HCT116 (cell line): ENCODE data around the gene FOXL2NB. TPM values are rescaled to one million over a fixed set of nuclear protein-coding genes. Genes with fewer than 3 reads are reported as not detected.

Experiments used
- ATAC-seq: fragments of 200-7000 bp; cut with Tn5 transposase; 2 replicates; pipeline ENCODE4 v1.9.1; 2020; ENCODE audit warnings: mild to moderate bottlenecking, moderate library complexity
- BruUV-seq: library from RNA; stranded (reverse); fragments of 400-500 nt; replicated peaks from 2 replicates; lab custom pipeline; 2021; lab: Mats Ljungman, UMichigan
- CTCF ChIA-PET: fragments of 300-600 bp; sonication (Branson Sonifier 250); formaldehyde crosslinking; loops from one replicate; lab custom pipeline; 2021; ENCODE audit warnings: antibody characterized with exemption; lab: Charles Lee
- POLR2A ChIA-PET: fragments of 300-600, 350-600 bp; sonication (Branson Sonifier 250); formaldehyde crosslinking; loops from one replicate; lab custom pipeline; 2021; ENCODE audit warnings: antibody characterized with exemption; lab: Charles Lee
- RAD21 ChIA-PET, 2 experiments: fragments of 300-600 bp; sonication (Branson Sonifier 250); formaldehyde crosslinking; loops; one replicate each; lab custom pipeline; 2023; ENCODE audit warnings: low total read pairs in 2 of 2; ENCODE audit not compliant: uncharacterized antibody in 2 of 2, unreplicated experiment in 2 of 2, low non-redundant PET in 1 of 2; lab: Charles Lee
- DNase-seq: peaks from one replicate; pipeline ENCODE4 v3.0.0-alpha.2; 2010; ENCODE audit warnings: low read depth, low spot score
- H2AFZ ChIP-seq: fragments of 200-600 bp; shearing (Covaris generic), sonication (generic); 2 replicates; pipeline ENCODE4 v1.6.1; 2017; ENCODE audit warnings: low read depth, mixed run types, mixed read lengths, antibody characterized with exemption, low read length; ENCODE audit not compliant: poor library complexity, severe bottlenecking
- H3K27ac ChIP-seq: 2 replicates; pipeline ENCODE4 v1.5.1; 2012; ENCODE audit warnings: low read depth, low read length
- H3K27me3 ChIP-seq: fragments of 200-600 bp; sonication (generic); 2 replicates; pipeline ENCODE4 v1.6.1; 2016; ENCODE audit warnings: mixed run types, low read length, mixed read lengths; ENCODE audit not compliant: insufficient read depth
- H3K36me3 ChIP-seq, 2 experiments: fragments of 200-500 bp in 1 of 2; fragments of 200-600 bp in 1 of 2; sonication (Bioruptor generic) in 1 of 2; sonication (generic) in 1 of 2; 2 replicates each; pipeline versions ENCODE4 v1.5.1 to v1.6.1; 2014 to 2016; ENCODE audit warnings: low read length in 2 of 2, inconsistent platforms in 1 of 2, mixed read lengths in 1 of 2, mixed run types in 1 of 2; ENCODE audit not compliant: insufficient read depth in 2 of 2, control insufficient read depth in 1 of 2
- H3K4me1 ChIP-seq, 2 experiments: fragments of 200-600 bp in 1 of 2; sonication (generic) in 1 of 2; 2 replicates each; pipeline versions ENCODE4 v1.5.1 to v1.6.1; 2012 to 2017; ENCODE audit warnings: low read length in 2 of 2, inconsistent platforms in 1 of 2, mild to moderate bottlenecking in 1 of 2, mixed read lengths in 1 of 2, mixed run types in 1 of 2, moderate library complexity in 1 of 2; ENCODE audit not compliant: insufficient read depth in 2 of 2, control insufficient read depth in 1 of 2
- H3K4me2 ChIP-seq: fragments of 200-600 bp; sonication (generic); 2 replicates; pipeline ENCODE4 v1.6.1; 2017; ENCODE audit warnings: mixed run types, low read length, mixed read lengths
- H3K4me3 ChIP-seq, 2 experiments: fragments of 200-600 bp in 1 of 2; sonication (generic) in 1 of 2; replicated peaks in 1 of 2; 2 replicates each; pipeline ENCODE4 v1.5.1; 2011 to 2016; ENCODE audit warnings: low read length in 2 of 2, control low read depth in 1 of 2, low read depth in 1 of 2, mild to moderate bottlenecking in 1 of 2, mixed read lengths in 1 of 2, mixed run types in 1 of 2
- H3K79me2 ChIP-seq: fragments of 200-600 bp; sonication (generic); 2 replicates; pipeline ENCODE4 v1.6.1; 2017; ENCODE audit warnings: mild to moderate bottlenecking, mixed run types, low read length, moderate library complexity, mixed read lengths; ENCODE audit not compliant: insufficient read depth
- H3K9ac ChIP-seq: fragments of 200-600 bp; sonication (generic); 2 replicates; pipeline ENCODE4 v1.6.1; 2016; ENCODE audit warnings: low read length, mixed read lengths
- H3K9me2 ChIP-seq: fragments of 200-600 bp; sonication (generic), shearing (Covaris generic); 2 replicates; pipeline ENCODE4 v1.6.1; 2017; ENCODE audit warnings: mixed run types, mild to moderate bottlenecking, moderate library complexity; ENCODE audit not compliant: insufficient read depth
- H3K9me3 ChIP-seq, 2 experiments: fragments of 200-500 bp in 1 of 2; fragments of 200-600 bp in 1 of 2; sonication (Bioruptor generic) in 1 of 2; sonication (generic) in 1 of 2; 2 replicates each; pipeline ENCODE4 v1.6.1; 2014 to 2017; ENCODE audit warnings: low read length in 2 of 2, mixed read lengths in 2 of 2, inconsistent platforms in 1 of 2, low read depth in 1 of 2, mild to moderate bottlenecking in 1 of 2, mixed run types in 1 of 2, moderate library complexity in 1 of 2; ENCODE audit not compliant: control insufficient read depth in 1 of 2, insufficient read depth in 1 of 2
- H4K20me1 ChIP-seq: fragments of 200-600 bp; sonication (generic), shearing (Covaris generic); 2 replicates; pipeline ENCODE4 v1.6.1; 2017; ENCODE audit warnings: mixed run types, mild to moderate bottlenecking, moderate library complexity; ENCODE audit not compliant: insufficient read depth
- FOSL1 ChIP-seq: IDR thresholded peaks from 2 replicates; pipeline ENCODE4 v1.6.1; 2012; ENCODE audit warnings: low read depth
- MAX ChIP-seq: IDR thresholded peaks from 2 replicates; pipeline ENCODE4 v1.6.1; 2012
- REST ChIP-seq: IDR thresholded peaks from 2 replicates; pipeline ENCODE4 v1.6.1; 2012; ENCODE audit warnings: low read depth
- TCF7L2 ChIP-seq: IDR thresholded peaks from 2 replicates; pipeline ENCODE4 v1.7.0; 2011; ENCODE audit warnings: borderline replicate concordance, inconsistent platforms; ENCODE audit not compliant: insufficient read depth, insufficient read length; ENCODE audit errors: extremely low read depth
- YY1 ChIP-seq: IDR thresholded peaks from 2 replicates; pipeline ENCODE4 v1.6.1; 2011; ENCODE audit warnings: low read length, low read depth, moderate library complexity, mild to moderate bottlenecking; ENCODE audit not compliant: insufficient replicate concordance; ENCODE audit errors: extremely low read depth
- ZBTB33 ChIP-seq: IDR thresholded peaks from 2 replicates; pipeline ENCODE4 v1.6.1; 2011; ENCODE audit warnings: mild to moderate bottlenecking, low read length, moderate library complexity; ENCODE audit not compliant: insufficient replicate concordance; ENCODE audit errors: extremely low read depth
- intact Hi-C: fragments of 100-400 bp; cut with micrococcal nuclease; formaldehyde crosslinking; loops from 2 replicates; pipeline ENCODE4 v1.10.0; 2022
- total RNA-seq: library from RNA; stranded (reverse); gene quantifications from one replicate; pipeline ENCODE4 v1.2.1, GENCODE V29; 2021; ENCODE audit not compliant: unreplicated experiment

Gene FOXL2NB
- total RNA-seq, 1 experiment from 2014 or later = 0.93 TPM

GRCh38 chr3:138972941-138973340, 25.9 kb downstream of the FOXL2NB start:
- TF ChIP-seq YY1 (no peak), FOSL1 (no peak), ZBTB33 (no peak), MAX (no peak), TCF7L2 (no peak)
- ChIA-PET CTCF (interaction anchor here (0.7 to 1.3 kb wide), 2 partner anchors 8 to 37 kb away, joined by 3 to 4 read pairs; no protein-coding TSS in a partner anchor), RAD21 (no interaction called here)

GRCh38 chr3:138974462-138974861, 27.4 kb downstream of the FOXL2NB start:
- intact Hi-C loops = no loop called here
- no peak overlapping the region for H3K4me2 ChIP-seq
- H3K79me2 ChIP-seq = no peaks in the 10 kb centered on the region
- no peak for DNase-seq
- H3K27me3 ChIP-seq = no peaks in the 10 kb centered on the region
- no TSS peak for BruUV-seq
- ChIA-PET POLR2A (interaction anchor here (0.8 kb wide), 1 partner anchor 21 kb away, joined by 5 read pairs; no protein-coding TSS in a partner anchor), RAD21 (no interaction called here), CTCF (interaction anchor here (1.2 kb wide), 1 partner anchor 59 kb away, joined by 5 read pairs; no protein-coding TSS in a partner anchor)
- no peaks in the 10 kb centered on the region for H4K20me1 ChIP-seq
- H3K36me3 ChIP-seq = no peaks in the 10 kb centered on the region
- no peak overlapping the region for H2AFZ ChIP-seq
- H3K9ac ChIP-seq = no peak overlapping the region
- no peaks in the 10 kb centered on the region for H3K9me2 ChIP-seq
- H3K4me1 ChIP-seq = peaks cover 0 to 7% of the 10 kb centered on the region in 2 experiments; a peak in 2 of 4 replicates
- no peak for ATAC-seq
- H3K27ac ChIP-seq = no peak overlapping the region
- H3K9me3 ChIP-seq = no peaks in the 10 kb centered on the region
- TF ChIP-seq FOSL1 (0 out of 2 replicates have a peak, but pooled peaks have one; percentile 7), REST (no peak)
- no peak overlapping the region for H3K4me3 ChIP-seq

More at GRCh38 chr3:138972941-138973340, 25.9 kb downstream of the FOXL2NB start:
- Histone ChIP-seq H3K9ac (no peak overlapping the region), H3K9me2 (no peaks in the 10 kb centered on the region), H3K27me3 (no peaks in the 10 kb centered on the region), H3K4me1 (peaks cover 0 to 7% of the 10 kb centered on the region in 2 experiments; a peak in 1 of 4 replicates), H4K20me1 (no peaks in the 10 kb centered on the region), H3K79me2 (no peaks in the 10 kb centered on the region), H3K27ac (no peak overlapping the region), H3K36me3 (no peaks in the 10 kb centered on the region), H3K4me2 (no peak overlapping the region), H2AFZ (no peak overlapping the region), H3K4me3 (no peak overlapping the region), H3K9me3 (no peaks in the 10 kb centered on the region)
- no TSS peak for BruUV-seq
- ATAC-seq = no peak
- DNase-seq = no peak
- POLR2A ChIA-PET = no interaction called here
- intact Hi-C loops = no loop called here
